Stomach (tissue), 9 donors: Measurements from ENCODE around the gene CDC14B. TPM values are rescaled to one million over a fixed set of nuclear protein-coding genes. Genes with fewer than 3 reads are reported as not detected.

Experiments
- DNase-seq, 2 donors: peaks; one replicate each; pipeline versions ENCODE4 v3.0.0 to v3.0.0-alpha.2; 2013 to 2019
- H3K27ac ChIP-seq, 5 donors: fragments of 200-600 bp in 4 of 5; sonication (generic) in 4 of 5; one replicate each; pipeline ENCODE4 v1.5.1; 2013 to 2019; ENCODE audit warnings: mild to moderate bottlenecking in 1 of 5, moderate library complexity in 1 of 5
- H3K27me3 ChIP-seq, 3 donors: fragments of 200-600 bp; sonication (generic); one replicate each; pipeline ENCODE4 v1.5.1; 2017 to 2019; ENCODE audit warnings: mixed run types in 1 of 3
- H3K36me3 ChIP-seq, 4 donors: fragments of 200-600 bp; sonication (generic); 1 replicate in 3 of 4; 2 replicates in 1 of 4; pipeline ENCODE4 v1.5.1; 2016 to 2019
- H3K4me1 ChIP-seq, 4 donors: fragments of 200-600 bp; sonication (generic); one replicate each; pipeline ENCODE4 v1.5.1; 2016 to 2019
- H3K4me3 ChIP-seq, 4 donors: fragments of 200-600 bp; sonication (generic) in 3 of 4; one replicate each; pipeline ENCODE4 v1.5.1; 2016 to 2019; ENCODE audit warnings: mild to moderate bottlenecking in 1 of 4
- H3K9me3 ChIP-seq, 4 donors: fragments of 200-600 bp; sonication (generic); one replicate each; pipeline ENCODE4 v1.5.1; 2016 to 2019
- CTCF ChIP-seq, 7 experiments: fragments of 450-650 bp in 4 of 7; fragments of 200-600 bp in 3 of 7; sonication (generic) in 3 of 7; IDR thresholded peaks; one replicate each; pipeline ENCODE4 v1.5.1; 2016 to 2019; ENCODE audit warnings: antibody characterized with exemption in 7 of 7, control low read depth in 2 of 7, mild to moderate bottlenecking in 1 of 7
- EP300 ChIP-seq: sonication (generic); formaldehyde crosslinking; IDR thresholded peaks from one replicate; pipeline ENCODE4 v1.6.1; 2017; ENCODE audit warnings: antibody characterized with exemption
- POLR2A ChIP-seq, 4 donors: fragments of 450-650 bp; IDR thresholded peaks; one replicate each; pipeline ENCODE4 v1.6.1; 2016; ENCODE audit warnings: antibody characterized with exemption in 4 of 4, control low read depth in 2 of 4, mild to moderate bottlenecking in 1 of 4, moderate library complexity in 1 of 4
- POLR2AphosphoS5 ChIP-seq, 3 donors: sonication (generic); formaldehyde crosslinking; IDR thresholded peaks; one replicate each; pipeline ENCODE4 v1.6.1; 2016; ENCODE audit warnings: antibody characterized with exemption in 3 of 3
- WGBS, 5 donors: extraction: QIAGEN DNeasy Blood & Tissue Kit in 3 of 5; methylation state at CpG; one replicate each; pipeline versions ENCODE4 v1.1.5 to v1.1.7; 2013 to 2018; 5-methylcytosine and 5-hydroxymethylcytosine counted together
- intact Hi-C: fragments of 100-400 bp; cut with DNase I; formaldehyde crosslinking; loops from one replicate; pipeline ENCODE4 v1.15.1; 2023; ENCODE audit warnings: low total_unique reads
- polyA plus RNA-seq, 3 donors: library from polyadenylated mRNA; stranded (reverse); fragments of 200-250 nt; gene quantifications; one replicate each; pipeline ENCODE4 v1.2.3, GENCODE V29; 2013
- total RNA-seq, 5 donors: library from RNA; depleted of rRNA; stranded (reverse); fragments of >200 nt; gene quantifications; one replicate each; pipeline versions ENCODE4 v1.1.0 to v1.2.3, GENCODE V29; 2014 to 2016
- donor health status: healthy with polysubstance abuse.
- donor health status: Bipolar disorder and iron deficiency.
- donor health status: healthy.

CDC14B gene
- total and polyA plus RNA-seq, 8 donors, result 4.1 to 31.9 (median 17.1) TPM

- WGBS, 5 donors, result 81 to 95% (median 93%) methylated on average over 4 of the region's 4 CpGs
- no peak for TF ChIP-seq CTCF (IDR thresholded peaks at IDR 0.05)
- no peak for TF ChIP-seq EP300
- no peak for TF ChIP-seq POLR2AphosphoS5 (IDR thresholded peaks at IDR 0.05)
- no peaks in the 10 kb centered on the region for H3K27me3 ChIP-seq
- H3K9me3 ChIP-seq, result no peaks in the 10 kb centered on the region
- H3K4me3 ChIP-seq, result no peak overlapping the region
- H3K27ac ChIP-seq, result no peak overlapping the region
- H3K36me3 ChIP-seq, result peaks cover 13 to 35% (median 28%) of the 10 kb centered on the region in 4 donors
- H3K4me1 ChIP-seq, result peaks cover 24 to 36% (median 33%) of the 10 kb centered on the region in 4 donors
- no peak for DNase-seq
- intact Hi-C loops, result no loop called here
These were observed 135.1 kb downstream of the CDC14B start for GRCh38 chr9:96484521-96484931.

- WGBS, 5 donors, result 44 to 62% (median 59%) methylated on average over 3 of the region's 3 CpGs
These were observed 135.8 kb downstream of the CDC14B start for GRCh38 chr9:96483733-96484390.

GRCh38 chr9:96483197-96483596 lies 136.4 kb downstream of the CDC14B start:
- peaks cover 24 to 31% (median 30%) of the 10 kb centered on the region in 4 donors for H3K4me1 ChIP-seq
- peaks cover 0 to 22% (median 15%) of the 10 kb centered on the region in 4 donors for H3K36me3 ChIP-seq
- TF ChIP-seq POLR2A (IDR thresholded peaks at IDR 0.05) (no peak), POLR2AphosphoS5 (IDR thresholded peaks at IDR 0.05) (no peak), EP300 (no peak), CTCF (IDR thresholded peaks at IDR 0.05) (no peak)
- no peaks in the 10 kb centered on the region for H3K9me3 ChIP-seq
- DNase-seq, result no peak
- H3K4me3 ChIP-seq, result no peak overlapping the region
- no peak overlapping the region for H3K27ac ChIP-seq
- intact Hi-C loops, result no loop called here
- H3K27me3 ChIP-seq, result no peaks in the 10 kb centered on the region
- 93 to 96% (median 94%) methylated on average over 4 of the region's 4 CpGs for WGBS, 5 donors

More at GRCh38 chr9:96483733-96484390, 135.8 kb downstream of the CDC14B start:
- TF ChIP-seq POLR2A (IDR thresholded peaks at IDR 0.05) (no peak), POLR2AphosphoS5 (IDR thresholded peaks at IDR 0.05) (no peak), EP300 (no peak), CTCF (IDR thresholded peaks at IDR 0.05) (no peak)
- no peak overlapping the region for H3K4me3 ChIP-seq
- intact Hi-C loops, result no loop called here
- H3K9me3 ChIP-seq, result no peaks in the 10 kb centered on the region
- H3K27ac ChIP-seq, result no peak overlapping the region
- peaks cover 24 to 36% (median 33%) of the 10 kb centered on the region in 4 donors for H3K4me1 ChIP-seq
- peaks cover 6 to 28% (median 21%) of the 10 kb centered on the region in 4 donors for H3K36me3 ChIP-seq
- DNase-seq, result no peak
- no peaks in the 10 kb centered on the region for H3K27me3 ChIP-seq

- TF ChIP-seq CTCF (IDR thresholded peaks at IDR 0.05) (no peak), POLR2AphosphoS5 (IDR thresholded peaks at IDR 0.05) (no peak), POLR2A (IDR thresholded peaks at IDR 0.05) (no peak), EP300 (no peak)
- Histone ChIP-seq H3K27ac (no peak overlapping the region), H3K27me3 (no peaks in the 10 kb centered on the region), H3K36me3 (peaks cover 0 to 16% (median 11%) of the 10 kb centered on the region in 4 donors), H3K9me3 (no peaks in the 10 kb centered on the region), H3K4me3 (no peak overlapping the region), H3K4me1 (peaks cover 22 to 23% (median 23%) of the 10 kb centered on the region in 4 donors)
- WGBS, 5 donors, result 84 to 97% (median 93%) methylated on average over 2 of the region's 2 CpGs
- no peak for DNase-seq
- intact Hi-C loops, result no loop called here
These were observed 137.2 kb downstream of the CDC14B start for GRCh38 chr9:96482476-96482875.
